Cardiac muscle cell (in vitro differentiated cells and primary cell): ENCODE results near the gene BFSP2. TPM values are rescaled to one million over a fixed set of nuclear protein-coding genes. Genes with fewer than 3 reads are reported as not detected.

ENCODE experiments used
- DNase-seq, 2 donors: peaks; one replicate each; pipeline versions ENCODE4 v3.0.0 to v3.0.0-alpha.2; 2010 to 2017; ENCODE audit warnings: low read depth in 1 of 2, low spot score in 1 of 2
- H3K27ac ChIP-seq: fragments of 200-600 bp; sonication (generic); 2 replicates; pipeline ENCODE4 v1.5.1; 2016
- H3K27me3 ChIP-seq: fragments of 200-600 bp; sonication (generic); 2 replicates; pipeline ENCODE4 v1.6.0; 2016; ENCODE audit warnings: control low read depth
- H3K36me3 ChIP-seq: fragments of 200-600 bp; sonication (generic); 2 replicates; pipeline ENCODE4 v1.5.1; 2016; ENCODE audit warnings: control low read depth
- H3K4me1 ChIP-seq: fragments of 200-600 bp; sonication (generic); 2 replicates; pipeline ENCODE4 v1.8.1; 2017; ENCODE audit warnings: low read depth, mild to moderate bottlenecking, mixed run types
- H3K4me3 ChIP-seq: fragments of 200-600 bp; sonication (generic); 2 replicates; pipeline ENCODE4 v1.5.1; 2016; ENCODE audit warnings: mild to moderate bottlenecking
- H3K9me3 ChIP-seq: fragments of 200-600 bp; sonication (generic); 2 replicates; pipeline ENCODE4 v1.5.1; 2017; ENCODE audit warnings: low read depth, mild to moderate bottlenecking, control low read depth
- polyA plus RNA-seq: library from polyadenylated mRNA; unstranded; fragments of >200 nt; fragmentation: Nextera tagmentation; extraction: Ambion mirVana; gene quantifications from 2 replicates; pipeline ENCODE4 v1.2.1, GENCODE V29; 2016
- total RNA-seq: library from RNA; depleted of rRNA; stranded (reverse); fragments of >200 nt; gene quantifications from 2 replicates; pipeline ENCODE4 v1.2.3, GENCODE V29; 2016
- TF ChIP-seq, protein P1 (sequence below): IDR thresholded peaks from 2 replicates; pipeline ENCODE4 v1.5.1; 2012; ENCODE audit warnings: low read depth, mild to moderate bottlenecking, low read length

Gene BFSP2
- total and polyA plus RNA-seq, 2 experiments from 2014 or later, result not detected

DNA sequence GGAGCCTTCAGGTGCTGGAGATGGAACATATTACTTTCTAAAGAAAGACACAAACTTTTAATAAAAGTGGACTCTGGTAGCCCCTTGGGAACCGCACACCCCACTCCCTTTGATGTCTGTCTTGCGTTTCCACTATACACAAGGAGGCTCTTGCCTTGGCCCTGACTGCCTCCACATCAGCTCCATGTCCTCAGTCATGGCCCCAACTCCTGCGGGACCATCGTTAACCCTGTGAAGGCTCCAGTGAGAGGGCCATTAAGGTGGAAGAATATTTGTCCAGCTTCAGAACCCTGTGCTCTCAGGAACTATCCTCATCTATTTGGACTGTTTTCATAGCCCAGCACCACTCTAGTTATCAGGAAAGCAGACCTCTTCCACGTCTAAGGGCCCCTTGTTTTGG is 16.1 kb upstream of the BFSP2 start:
- H3K27ac ChIP-seq, result no peak overlapping the region
- no peaks in the 10 kb centered on the region for H3K27me3 ChIP-seq
- H3K4me3 ChIP-seq, result no peak overlapping the region
- no peaks in the 10 kb centered on the region for H3K9me3 ChIP-seq
- TF ChIP-seq, protein P1, sequence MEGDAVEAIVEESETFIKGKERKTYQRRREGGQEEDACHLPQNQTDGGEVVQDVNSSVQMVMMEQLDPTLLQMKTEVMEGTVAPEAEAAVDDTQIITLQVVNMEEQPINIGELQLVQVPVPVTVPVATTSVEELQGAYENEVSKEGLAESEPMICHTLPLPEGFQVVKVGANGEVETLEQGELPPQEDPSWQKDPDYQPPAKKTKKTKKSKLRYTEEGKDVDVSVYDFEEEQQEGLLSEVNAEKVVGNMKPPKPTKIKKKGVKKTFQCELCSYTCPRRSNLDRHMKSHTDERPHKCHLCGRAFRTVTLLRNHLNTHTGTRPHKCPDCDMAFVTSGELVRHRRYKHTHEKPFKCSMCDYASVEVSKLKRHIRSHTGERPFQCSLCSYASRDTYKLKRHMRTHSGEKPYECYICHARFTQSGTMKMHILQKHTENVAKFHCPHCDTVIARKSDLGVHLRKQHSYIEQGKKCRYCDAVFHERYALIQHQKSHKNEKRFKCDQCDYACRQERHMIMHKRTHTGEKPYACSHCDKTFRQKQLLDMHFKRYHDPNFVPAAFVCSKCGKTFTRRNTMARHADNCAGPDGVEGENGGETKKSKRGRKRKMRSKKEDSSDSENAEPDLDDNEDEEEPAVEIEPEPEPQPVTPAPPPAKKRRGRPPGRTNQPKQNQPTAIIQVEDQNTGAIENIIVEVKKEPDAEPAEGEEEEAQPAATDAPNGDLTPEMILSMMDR, result no peak
- no peak for DNase-seq
- H3K36me3 ChIP-seq, result no peaks in the 10 kb centered on the region
- no peaks in the 10 kb centered on the region for H3K4me1 ChIP-seq

DNA sequence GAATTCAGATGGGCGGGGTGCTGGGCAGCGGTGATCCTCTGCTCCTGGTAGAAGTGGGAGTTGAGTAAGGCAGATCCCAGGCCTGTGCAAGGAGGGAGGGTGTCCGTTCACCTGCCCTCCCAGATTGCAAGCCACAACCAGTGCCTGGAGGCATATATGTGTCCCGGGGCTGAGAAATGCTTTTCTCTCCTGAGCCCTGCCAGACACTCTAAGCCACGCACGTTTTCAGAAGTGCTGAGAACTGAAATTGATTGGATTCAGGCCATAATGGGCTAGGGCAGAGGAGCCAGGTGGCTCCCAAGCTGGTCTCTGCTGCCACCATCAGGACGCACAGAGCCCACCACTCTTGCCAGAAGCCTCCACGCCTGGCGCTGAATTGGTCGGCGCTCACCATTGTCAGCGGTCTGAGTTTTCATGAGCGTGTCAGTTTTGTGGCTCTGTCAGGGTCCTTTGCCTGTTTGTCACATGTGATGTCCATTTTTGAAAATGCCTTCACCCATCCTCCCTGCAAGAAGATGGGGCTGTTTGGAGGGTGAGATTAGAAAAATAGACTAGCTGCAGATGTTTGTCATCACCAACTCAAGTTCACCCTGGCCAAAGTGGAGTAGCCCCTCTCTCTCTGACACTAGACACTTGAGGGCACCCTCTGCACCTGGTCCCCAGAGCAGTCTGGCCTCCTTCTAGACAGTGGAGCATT is 15.4 kb upstream of the BFSP2 start:
- H3K4me1 ChIP-seq, result no peaks in the 10 kb centered on the region
- TF ChIP-seq, protein P1, result peak; percentile 82
- H3K27ac ChIP-seq, result no peak overlapping the region
- no peak overlapping the region for H3K4me3 ChIP-seq
- no peaks in the 10 kb centered on the region for H3K9me3 ChIP-seq
- DNase-seq, result peak; percentile 77 to 81
- H3K27me3 ChIP-seq, result no peaks in the 10 kb centered on the region
- H3K36me3 ChIP-seq, result no peaks in the 10 kb centered on the region

DNA sequence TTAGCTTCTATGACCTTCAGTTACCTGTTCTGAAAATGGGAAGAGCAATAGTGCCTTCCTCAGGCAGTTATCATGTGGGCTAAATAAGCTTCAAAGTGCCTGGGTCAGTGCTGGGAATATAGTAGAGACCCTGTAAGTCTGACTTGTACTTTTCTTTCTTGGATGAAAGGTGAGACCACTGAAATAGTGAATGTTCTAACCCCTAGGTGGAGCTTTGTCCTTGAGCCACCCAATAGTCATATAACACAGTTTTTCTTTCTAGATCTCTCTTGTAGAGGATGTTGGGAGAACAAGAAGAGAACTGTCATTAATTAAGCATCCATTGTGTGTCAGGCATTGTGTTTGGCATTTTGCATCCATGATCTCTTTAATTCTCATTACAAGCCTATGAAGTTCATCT is 13.0 kb upstream of the BFSP2 start:
- no peaks in the 10 kb centered on the region for H3K9me3 ChIP-seq
- no peaks in the 10 kb centered on the region for H3K4me1 ChIP-seq
- H3K4me3 ChIP-seq, result no peak overlapping the region
- H3K36me3 ChIP-seq, result no peaks in the 10 kb centered on the region
- no peak overlapping the region for H3K27ac ChIP-seq
- DNase-seq, result no peak
- no peaks in the 10 kb centered on the region for H3K27me3 ChIP-seq
- TF ChIP-seq, protein P1, result no peak

DNA sequence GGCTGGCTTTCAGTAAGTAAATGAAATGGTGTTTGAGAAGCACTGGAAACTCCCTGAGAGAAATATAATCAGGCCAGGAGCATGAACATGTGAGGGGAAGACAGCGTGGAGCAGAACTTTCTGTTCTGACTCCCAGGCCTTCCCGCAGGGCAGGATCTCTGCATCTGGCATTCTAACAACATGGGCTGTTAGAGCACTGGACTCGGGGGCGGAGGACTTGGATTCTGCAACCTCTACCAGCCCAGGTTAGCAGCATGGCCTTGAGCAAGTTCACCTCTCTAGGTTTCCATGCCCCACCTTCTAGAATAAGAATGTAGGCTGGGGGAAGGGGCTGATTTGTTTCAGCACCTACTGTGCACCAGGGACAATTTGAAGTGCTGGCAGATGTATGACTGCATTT is 12.5 kb upstream of the BFSP2 start:
- no peaks in the 10 kb centered on the region for H3K36me3 ChIP-seq
- no peaks in the 10 kb centered on the region for H3K9me3 ChIP-seq
- H3K4me3 ChIP-seq, result no peak overlapping the region
- DNase-seq, result no peak
- H3K27me3 ChIP-seq, result no peaks in the 10 kb centered on the region
- H3K27ac ChIP-seq, result no peak overlapping the region
- H3K4me1 ChIP-seq, result no peaks in the 10 kb centered on the region
- TF ChIP-seq, protein P1, result no peak

DNA sequence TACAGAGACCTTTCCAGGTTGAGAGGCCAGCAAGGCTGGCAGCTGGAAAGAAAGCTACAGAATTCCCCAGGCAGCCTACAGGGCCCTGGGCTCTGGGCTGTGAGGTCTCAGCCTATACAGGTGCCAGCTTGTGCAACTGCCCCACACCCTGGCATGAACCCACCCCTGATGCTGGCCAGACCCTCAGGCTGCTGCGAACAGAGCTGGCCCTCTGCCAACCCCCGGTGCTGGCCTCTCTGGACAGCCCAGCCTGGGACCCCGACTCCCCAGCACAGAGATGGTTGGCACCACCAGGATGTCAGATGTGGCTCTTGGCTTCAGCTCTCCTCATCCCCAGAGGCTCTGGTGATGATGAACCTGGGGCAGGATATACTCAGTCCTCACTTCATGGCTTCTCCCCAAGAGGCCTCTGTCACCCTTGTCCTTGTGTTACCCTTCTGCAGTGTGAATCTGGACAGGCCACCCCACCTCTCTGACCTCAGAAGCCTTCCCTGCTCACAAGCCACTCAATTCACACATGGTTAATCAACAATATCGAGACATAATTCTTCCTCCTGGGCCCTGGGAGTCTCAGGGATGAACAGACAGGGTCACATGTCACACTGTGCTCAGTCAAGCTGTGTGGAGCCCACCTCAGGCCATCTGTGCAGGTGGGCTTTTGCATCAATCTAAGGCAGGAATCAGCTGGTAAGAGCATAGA is 11.0 kb upstream of the BFSP2 start:
- TF ChIP-seq, protein P1, result no peak
- Histone ChIP-seq H3K27ac (no peak overlapping the region), H3K4me3 (no peak overlapping the region), H3K36me3 (no peaks in the 10 kb centered on the region), H3K27me3 (no peaks in the 10 kb centered on the region), H3K9me3 (no peaks in the 10 kb centered on the region), H3K4me1 (no peaks in the 10 kb centered on the region)
- DNase-seq, result no peak
